K562 (cell line): ENCODE measurements around the gene AGK. TPM values are rescaled to one million over a fixed set of nuclear protein-coding genes. Genes with fewer than 3 reads are reported as not detected.

Experiments used
- ARID2 ChIP-seq: fragments of 450-650 bp; IDR thresholded peaks from 2 replicates; pipeline ENCODE4 v1.6.1; 2017; ENCODE audit warnings: antibody characterized with exemption, mild to moderate bottlenecking
- BCL6 ChIP-seq: fragments of 250-450 bp; sonication (Bioruptor Pico); IDR thresholded peaks from 2 replicates; pipeline ENCODE4 v1.4.0; 2020
- DPF2 ChIP-seq: fragments of 450-650 bp; IDR thresholded peaks from 2 replicates; pipeline ENCODE4 v1.6.1; 2016
- E4F1 ChIP-seq: fragments of 250-450 bp; sonication (Bioruptor Pico); IDR thresholded peaks from 2 replicates; pipeline ENCODE4 v1.5.0; 2021; ENCODE audit warnings: mild to moderate bottlenecking, borderline replicate concordance
- FIP1L1 ChIP-seq: fragments of 200-400 bp; formaldehyde crosslinking; IDR thresholded peaks from 2 replicates; pipeline ENCODE4 v1.6.1; 2018; ENCODE audit warnings: mild to moderate bottlenecking, low read depth, low read length; ENCODE audit not compliant: poor library complexity, severe bottlenecking
- HDAC2 ChIP-seq: fragments of 450-650 bp; IDR thresholded peaks from 2 replicates; pipeline ENCODE4 v1.6.1; 2016; ENCODE audit warnings: mild to moderate bottlenecking
- MEF2A ChIP-seq: IDR thresholded peaks from 2 replicates; pipeline ENCODE4 v1.6.1; 2011; ENCODE audit warnings: low read depth, mild to moderate bottlenecking, low read length, moderate library complexity; ENCODE audit not compliant: control insufficient read depth
- PHF8 ChIP-seq: fragments of 200-600 bp; sonication (generic); IDR thresholded peaks from 2 replicates; pipeline ENCODE4 v1.6.1; 2012; ENCODE audit warnings: mixed run types, mild to moderate bottlenecking, inconsistent platforms, low read length, moderate library complexity, borderline replicate concordance
- PRDM10 ChIP-seq: fragments of 450-650 bp; IDR thresholded peaks from 2 replicates; pipeline ENCODE4 v1.6.1; 2018; ENCODE audit not compliant: partially characterized antibody
- RUNX1 ChIP-seq: sonication (generic); IDR thresholded peaks from 2 replicates; pipeline ENCODE4 v1.6.1; 2016; ENCODE audit warnings: antibody characterized with exemption, low read depth
- SLC30A9 ChIP-seq: fragments of 250-450 bp; sonication (Bioruptor Pico); IDR thresholded peaks from 2 replicates; pipeline ENCODE4 v1.8.0; 2022; ENCODE audit warnings: mild to moderate bottlenecking, moderate library complexity
- TAF1 ChIP-seq: IDR thresholded peaks from 2 replicates; pipeline ENCODE4 v1.6.1; 2011; ENCODE audit warnings: mild to moderate bottlenecking, low read length, moderate library complexity; ENCODE audit not compliant: insufficient read depth, control insufficient read depth, severe bottlenecking; ENCODE audit errors: extremely low read depth
- TRIM28 ChIP-seq: fragments of 450-650 bp; IDR thresholded peaks from 2 replicates; pipeline ENCODE4 v1.6.1; 2017
- ZFP30 ChIP-seq: fragments of 250-450 bp; sonication (Bioruptor Pico); IDR thresholded peaks from 2 replicates; pipeline ENCODE4 v1.8.0; 2022; ENCODE audit warnings: moderate library complexity, mild to moderate bottlenecking, inconsistent platforms, borderline replicate concordance
- ZNF165 ChIP-seq: fragments of 250-450 bp; sonication (Bioruptor Pico); IDR thresholded peaks from 2 replicates; pipeline ENCODE4 v1.4.0; 2020; ENCODE audit warnings: borderline replicate concordance
- ZNF354B ChIP-seq: fragments of 250-450 bp; sonication (Bioruptor Pico); IDR thresholded peaks from 2 replicates; pipeline ENCODE4 v1.4.0; 2020
- polyA plus RNA-seq, 8 experiments: library from polyadenylated mRNA; depleted of rRNA in 4 of 8; stranded (reverse) in 5 of 8; unstranded in 3 of 8; fragments of >200 nt; fragmentation: Nextera tagmentation in 2 of 8; fragmentation: Illumina TruSeq in 1 of 8; extraction: Ambion mirVana in 2 of 8; extraction: Trizol in 1 of 8; gene quantifications; 2 replicates each; pipeline versions ENCODE4 v1.2.1 to v1.2.3, GENCODE V29; 2011 to 2014; ENCODE audit warnings: inconsistent platforms in 1 of 8, missing spikeins in 1 of 8
- total RNA-seq, 7 experiments: library from RNA; depleted of rRNA in 6 of 7; stranded (reverse); fragments of >200 nt in 6 of 7; fragmentation: Illumina TruSeq in 2 of 7; extraction: Trizol in 2 of 7; gene quantifications; 2 replicates each; pipeline versions ENCODE4 v1.2.1 to v1.2.3, GENCODE V29; 2011 to 2021; ENCODE audit warnings: low replicate concordance in 1 of 7
- TF ChIP-seq, protein P1 (sequence below): fragments of 450-650 bp; IDR thresholded peaks from 2 replicates; pipeline ENCODE4 v1.7.1; 2018; ENCODE audit warnings: mild to moderate bottlenecking, low read depth; ENCODE audit not compliant: partially characterized antibody
- TF ChIP-seq, protein P2 (sequence below): fragments of 450-650 bp; formaldehyde crosslinking; IDR thresholded peaks from 2 replicates; pipeline ENCODE4 v1.4.0; 2020; ENCODE audit warnings: mild to moderate bottlenecking, moderate library complexity

The AGK gene
- total and polyA plus RNA-seq, 9 of the 15 experiments (the other 6 are each of a cell fraction or from before 2014, with no cell fraction given) = 50.7 to 128 (median 71.8) TPM

DNA sequence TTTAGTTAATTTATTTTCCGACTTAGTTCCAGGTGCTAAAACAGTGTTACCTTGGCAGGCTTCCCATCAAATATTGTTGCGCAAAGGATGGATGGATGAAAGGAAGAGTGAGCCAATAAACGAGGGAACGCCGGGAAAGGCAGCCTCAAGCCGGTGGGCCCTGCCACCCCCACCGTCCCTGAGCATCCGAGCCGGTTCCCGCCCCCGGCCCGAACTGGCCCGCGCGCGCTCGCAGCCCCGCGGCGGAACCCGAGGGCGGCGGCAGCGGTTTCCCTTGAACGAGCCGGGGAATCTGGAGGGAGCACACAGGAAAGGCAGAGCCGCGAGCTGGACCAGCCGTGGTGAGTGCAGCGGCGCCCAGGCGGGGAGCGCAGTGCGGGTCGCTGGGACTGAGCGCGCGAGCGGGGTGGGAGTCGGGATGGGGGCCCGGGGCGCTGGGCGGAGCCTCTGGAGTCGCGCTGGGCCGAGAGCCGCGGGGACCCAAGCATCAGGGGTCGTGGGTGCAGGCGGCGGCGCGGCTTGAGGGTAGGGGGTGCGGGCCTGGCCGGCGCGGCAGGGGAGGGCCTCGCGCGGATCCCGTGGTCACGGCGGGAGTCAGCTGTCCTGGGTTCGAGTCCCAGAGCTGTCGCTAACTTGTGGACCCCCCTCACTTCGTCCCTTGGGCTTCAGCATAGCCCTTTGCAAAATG lies at the start of gene AGK (continued):
- TF ChIP-seq ZNF354B (CRISPR knock-in tag) (no peak), MEF2A (no peak), E4F1 (no peak), SLC30A9 (CRISPR knock-in tag) (no peak), DPF2 (peak; percentile 17; the same call in 1 of the 2 replicates), PHF8 (peak; percentile 98; the same call in 1 of the 2 replicates), BCL6 (CRISPR knock-in tag) (no peak), FIP1L1 (peak; percentile 98), ZNF165 (no peak), ARID2 (no peak), PRDM10 (peak; percentile 19), RUNX1 (no peak), TAF1 (peak; percentile 99), TRIM28 (no peak), ZFP30 (no peak), HDAC2 (peak; percentile 32; the same call in 1 of the 2 replicates)
- TF ChIP-seq, protein P1, sequence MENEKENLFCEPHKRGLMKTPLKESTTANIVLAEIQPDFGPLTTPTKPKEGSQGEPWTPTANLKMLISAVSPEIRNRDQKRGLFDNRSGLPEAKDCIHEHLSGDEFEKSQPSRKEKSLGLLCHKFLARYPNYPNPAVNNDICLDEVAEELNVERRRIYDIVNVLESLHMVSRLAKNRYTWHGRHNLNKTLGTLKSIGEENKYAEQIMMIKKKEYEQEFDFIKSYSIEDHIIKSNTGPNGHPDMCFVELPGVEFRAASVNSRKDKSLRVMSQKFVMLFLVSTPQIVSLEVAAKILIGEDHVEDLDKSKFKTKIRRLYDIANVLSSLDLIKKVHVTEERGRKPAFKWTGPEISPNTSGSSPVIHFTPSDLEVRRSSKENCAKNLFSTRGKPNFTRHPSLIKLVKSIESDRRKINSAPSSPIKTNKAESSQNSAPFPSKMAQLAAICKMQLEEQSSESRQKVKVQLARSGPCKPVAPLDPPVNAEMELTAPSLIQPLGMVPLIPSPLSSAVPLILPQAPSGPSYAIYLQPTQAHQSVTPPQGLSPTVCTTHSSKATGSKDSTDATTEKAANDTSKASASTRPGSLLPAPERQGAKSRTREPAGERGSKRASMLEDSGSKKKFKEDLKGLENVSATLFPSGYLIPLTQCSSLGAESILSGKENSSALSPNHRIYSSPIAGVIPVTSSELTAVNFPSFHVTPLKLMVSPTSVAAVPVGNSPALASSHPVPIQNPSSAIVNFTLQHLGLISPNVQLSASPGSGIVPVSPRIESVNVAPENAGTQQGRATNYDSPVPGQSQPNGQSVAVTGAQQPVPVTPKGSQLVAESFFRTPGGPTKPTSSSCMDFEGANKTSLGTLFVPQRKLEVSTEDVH = peak; percentile 78
- TF ChIP-seq, protein P2, sequence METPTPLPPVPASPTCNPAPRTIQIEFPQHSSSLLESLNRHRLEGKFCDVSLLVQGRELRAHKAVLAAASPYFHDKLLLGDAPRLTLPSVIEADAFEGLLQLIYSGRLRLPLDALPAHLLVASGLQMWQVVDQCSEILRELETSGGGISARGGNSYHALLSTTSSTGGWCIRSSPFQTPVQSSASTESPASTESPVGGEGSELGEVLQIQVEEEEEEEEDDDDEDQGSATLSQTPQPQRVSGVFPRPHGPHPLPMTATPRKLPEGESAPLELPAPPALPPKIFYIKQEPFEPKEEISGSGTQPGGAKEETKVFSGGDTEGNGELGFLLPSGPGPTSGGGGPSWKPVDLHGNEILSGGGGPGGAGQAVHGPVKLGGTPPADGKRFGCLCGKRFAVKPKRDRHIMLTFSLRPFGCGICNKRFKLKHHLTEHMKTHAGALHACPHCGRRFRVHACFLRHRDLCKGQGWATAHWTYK (CRISPR knock-in tag) = peak; percentile 81; the same call in 1 of the 2 replicates
